Breast epithelium (tissue), 4 donors: Measurements from ENCODE around the gene SORBS1. TPM values are rescaled to one million over a fixed set of nuclear protein-coding genes. Genes with fewer than 3 reads are reported as not detected.

Experiments used
- DNase-seq, 2 donors: peaks; one replicate each; pipeline ENCODE4 v3.0.0-alpha.2; 2019; ENCODE audit warnings: low spot score in 2 of 2
- H3K27ac ChIP-seq, 2 donors: fragments of 200-600 bp; sonication (generic) in 1 of 2; one replicate each; pipeline ENCODE4 v1.5.1; 2016 to 2019; ENCODE audit warnings: mild to moderate bottlenecking in 1 of 2
- H3K27me3 ChIP-seq, 2 donors: fragments of 200-600 bp; sonication (generic) in 1 of 2; one replicate each; pipeline versions ENCODE4 v1.5.1 to v1.6.0; 2017 to 2019; ENCODE audit warnings: control low read depth in 1 of 2, mild to moderate bottlenecking in 1 of 2
- H3K36me3 ChIP-seq: fragments of 200-600 bp; one replicate; pipeline ENCODE4 v1.5.1; 2019
- H3K4me1 ChIP-seq, 2 donors: fragments of 200-600 bp; sonication (generic); one replicate each; pipeline ENCODE4 v1.5.1; 2016 to 2019; ENCODE audit warnings: control low read depth in 1 of 2
- H3K4me3 ChIP-seq, 3 donors: fragments of 200-600 bp; sonication (generic); 1 replicate in 2 of 3; 2 replicates in 1 of 3; pipeline ENCODE4 v1.5.1; 2016 to 2019; ENCODE audit warnings: mild to moderate bottlenecking in 3 of 3, moderate library complexity in 2 of 3
- H3K9me3 ChIP-seq, 2 donors: fragments of 200-600 bp; sonication (generic) in 1 of 2; one replicate each; pipeline ENCODE4 v1.5.1; 2016 to 2019; ENCODE audit warnings: control low read depth in 1 of 2
- POLR2A ChIP-seq: fragments of 450-650 bp; IDR thresholded peaks from one replicate; pipeline ENCODE4 v1.6.1; 2016; ENCODE audit warnings: antibody characterized with exemption, mild to moderate bottlenecking, moderate library complexity
- POLR2AphosphoS5 ChIP-seq, 3 donors: sonication (generic); formaldehyde crosslinking; IDR thresholded peaks; one replicate each; pipeline ENCODE4 v1.6.1; 2017; ENCODE audit warnings: antibody characterized with exemption in 3 of 3
- intact Hi-C: fragments of 100-400 bp; cut with DNase I; formaldehyde crosslinking; loops from one replicate; pipeline ENCODE4 v1.15.1; 2023; ENCODE audit warnings: low total_unique reads
- total RNA-seq, 3 donors: library from RNA; depleted of rRNA; stranded (reverse); fragments of >200 nt; gene quantifications; one replicate each; pipeline ENCODE4 v1.1.0, GENCODE V29; 2016
- TF ChIP-seq, protein P1 (sequence below), 3 donors: fragments of 450-650 bp; IDR thresholded peaks; one replicate each; pipeline ENCODE4 v1.5.1; 2016 to 2017; ENCODE audit warnings: antibody characterized with exemption in 3 of 3, mild to moderate bottlenecking in 3 of 3, moderate library complexity in 3 of 3

The SORBS1 gene
- total RNA-seq, 3 donors from 2014 or later, result 156 to 455 (median 200) TPM

DNA sequence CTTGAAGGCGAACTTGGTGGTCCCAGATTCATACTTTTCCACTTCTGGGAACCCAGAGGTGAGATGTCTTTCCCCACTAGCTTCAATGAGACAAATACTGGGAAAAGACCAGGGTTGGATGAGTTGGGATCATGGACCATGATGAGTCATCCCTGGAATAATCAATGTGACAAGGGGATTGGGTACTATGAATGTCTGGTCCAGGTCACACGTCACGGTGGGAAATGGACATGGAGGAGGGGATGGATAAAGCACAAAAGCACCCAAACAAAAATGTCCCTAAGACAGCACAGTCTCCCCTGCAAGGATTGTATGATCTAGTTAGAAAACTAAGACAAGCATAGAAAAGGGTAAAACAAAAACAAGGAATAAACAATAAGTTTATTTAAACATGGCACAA lies 12.4 kb upstream of the SORBS1 start:
- no peaks in the 10 kb centered on the region for H3K9me3 ChIP-seq
- H3K4me3 ChIP-seq, result no peak overlapping the region
- no peak for DNase-seq
- no peaks in the 10 kb centered on the region for H3K36me3 ChIP-seq
- intact Hi-C loops, result no loop called here
- H3K4me1 ChIP-seq, result no peaks in the 10 kb centered on the region
- TF ChIP-seq POLR2A, result no peak
- TF ChIP-seq, protein P1, sequence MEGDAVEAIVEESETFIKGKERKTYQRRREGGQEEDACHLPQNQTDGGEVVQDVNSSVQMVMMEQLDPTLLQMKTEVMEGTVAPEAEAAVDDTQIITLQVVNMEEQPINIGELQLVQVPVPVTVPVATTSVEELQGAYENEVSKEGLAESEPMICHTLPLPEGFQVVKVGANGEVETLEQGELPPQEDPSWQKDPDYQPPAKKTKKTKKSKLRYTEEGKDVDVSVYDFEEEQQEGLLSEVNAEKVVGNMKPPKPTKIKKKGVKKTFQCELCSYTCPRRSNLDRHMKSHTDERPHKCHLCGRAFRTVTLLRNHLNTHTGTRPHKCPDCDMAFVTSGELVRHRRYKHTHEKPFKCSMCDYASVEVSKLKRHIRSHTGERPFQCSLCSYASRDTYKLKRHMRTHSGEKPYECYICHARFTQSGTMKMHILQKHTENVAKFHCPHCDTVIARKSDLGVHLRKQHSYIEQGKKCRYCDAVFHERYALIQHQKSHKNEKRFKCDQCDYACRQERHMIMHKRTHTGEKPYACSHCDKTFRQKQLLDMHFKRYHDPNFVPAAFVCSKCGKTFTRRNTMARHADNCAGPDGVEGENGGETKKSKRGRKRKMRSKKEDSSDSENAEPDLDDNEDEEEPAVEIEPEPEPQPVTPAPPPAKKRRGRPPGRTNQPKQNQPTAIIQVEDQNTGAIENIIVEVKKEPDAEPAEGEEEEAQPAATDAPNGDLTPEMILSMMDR (IDR thresholded peaks at IDR 0.05), result no peak
- TF ChIP-seq POLR2AphosphoS5 (IDR thresholded peaks at IDR 0.05), result no peak
- no peaks in the 10 kb centered on the region for H3K27me3 ChIP-seq
- no peak overlapping the region for H3K27ac ChIP-seq

DNA sequence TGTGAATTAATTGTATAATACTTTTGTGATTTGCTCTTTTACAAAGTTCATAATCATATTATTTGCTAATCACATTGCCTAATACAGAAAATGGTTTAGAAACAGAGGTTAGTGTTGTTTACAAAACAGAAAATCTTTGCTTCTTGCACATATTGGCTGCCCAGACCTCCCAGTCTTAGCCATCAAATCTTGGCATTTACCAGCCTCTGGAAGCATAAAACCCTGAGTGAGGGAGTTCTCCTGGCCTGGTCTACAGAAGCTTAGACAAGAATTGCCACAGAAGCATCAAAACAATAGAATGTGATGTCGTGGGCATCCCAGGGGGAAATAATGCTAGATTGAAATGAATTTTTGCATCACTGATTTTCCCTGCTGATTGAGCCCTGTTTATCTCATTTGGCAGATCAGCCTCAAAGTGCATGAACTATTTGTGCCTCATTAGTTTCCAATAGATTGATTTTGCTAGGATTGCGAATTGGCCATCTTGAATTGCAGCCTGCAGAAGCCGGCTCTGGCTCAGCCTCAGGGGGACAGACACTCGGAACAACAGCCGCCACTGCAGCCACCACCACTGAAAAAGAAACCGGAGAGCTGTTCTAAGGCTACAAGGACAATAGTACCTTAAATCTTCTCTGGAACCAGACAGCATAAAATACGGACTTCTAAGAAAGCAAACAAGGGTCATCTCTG lies 11.1 kb upstream of the SORBS1 start:
- intact Hi-C loops, result no loop called here
- no peak overlapping the region for H3K27ac ChIP-seq
- no peak for DNase-seq
- H3K36me3 ChIP-seq, result no peaks in the 10 kb centered on the region
- H3K4me1 ChIP-seq, result no peaks in the 10 kb centered on the region
- H3K27me3 ChIP-seq, result no peaks in the 10 kb centered on the region
- H3K4me3 ChIP-seq, result no peak overlapping the region
- no peak for TF ChIP-seq POLR2A
- TF ChIP-seq POLR2AphosphoS5 (IDR thresholded peaks at IDR 0.05), result no peak
- TF ChIP-seq, protein P1 (IDR thresholded peaks at IDR 0.05), result no peak
- H3K9me3 ChIP-seq, result no peaks in the 10 kb centered on the region

DNA sequence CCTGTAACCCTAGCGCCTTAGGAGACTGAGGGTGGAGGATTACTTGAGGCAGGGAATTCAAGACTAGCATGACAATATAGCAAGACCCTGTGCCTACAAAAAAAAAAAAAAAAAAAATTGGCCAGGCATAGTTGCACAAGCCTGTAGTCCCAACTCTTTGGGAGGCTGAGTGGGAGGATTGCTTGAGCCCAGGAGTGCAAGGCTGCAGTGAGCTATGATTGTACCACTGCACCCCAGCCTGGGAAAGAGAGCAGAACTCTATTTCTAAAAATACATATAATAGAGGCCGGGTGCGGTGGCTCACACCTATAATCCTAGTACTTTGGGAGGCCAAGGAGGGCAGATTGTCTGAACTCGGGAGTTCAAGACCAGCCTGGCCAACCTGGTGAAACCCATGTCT lies 10.2 kb upstream of the SORBS1 start:
- no peaks in the 10 kb centered on the region for H3K4me1 ChIP-seq
- TF ChIP-seq POLR2A (no peak), POLR2AphosphoS5 (IDR thresholded peaks at IDR 0.05) (no peak)
- TF ChIP-seq, protein P1 (IDR thresholded peaks at IDR 0.05), result no peak
- intact Hi-C loops, result no loop called here
- H3K9me3 ChIP-seq, result no peaks in the 10 kb centered on the region
- no peak for DNase-seq
- no peaks in the 10 kb centered on the region for H3K36me3 ChIP-seq
- no peaks in the 10 kb centered on the region for H3K27me3 ChIP-seq
- H3K4me3 ChIP-seq, result no peak overlapping the region
- no peak overlapping the region for H3K27ac ChIP-seq

DNA sequence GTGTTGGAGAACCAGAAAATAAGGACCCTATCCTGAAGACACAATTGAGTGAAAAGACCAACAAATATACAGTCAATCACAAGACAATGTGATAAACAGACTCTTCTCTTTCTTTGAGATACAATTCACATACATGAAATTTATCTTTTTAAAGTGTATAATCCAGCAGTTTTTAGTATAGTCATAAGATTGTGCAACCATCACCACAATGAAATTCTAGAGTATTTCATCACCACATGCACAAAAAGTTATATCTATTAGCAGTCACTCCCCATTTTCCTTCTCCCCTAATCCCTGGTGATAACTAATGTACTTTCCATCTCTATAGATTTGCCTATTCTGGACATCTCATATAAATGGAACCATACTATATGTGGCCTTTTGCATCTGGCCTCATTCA lies 8.2 kb upstream of the SORBS1 start:
- no peaks in the 10 kb centered on the region for H3K4me1 ChIP-seq
- intact Hi-C loops, result no loop called here
- DNase-seq, result no peak
- TF ChIP-seq POLR2AphosphoS5 (IDR thresholded peaks at IDR 0.05) (no peak), POLR2A (no peak)
- TF ChIP-seq, protein P1 (IDR thresholded peaks at IDR 0.05), result no peak
- no peak overlapping the region for H3K27ac ChIP-seq
- no peaks in the 10 kb centered on the region for H3K36me3 ChIP-seq
- H3K9me3 ChIP-seq, result no peaks in the 10 kb centered on the region
- no peaks in the 10 kb centered on the region for H3K27me3 ChIP-seq
- no peak overlapping the region for H3K4me3 ChIP-seq

DNA sequence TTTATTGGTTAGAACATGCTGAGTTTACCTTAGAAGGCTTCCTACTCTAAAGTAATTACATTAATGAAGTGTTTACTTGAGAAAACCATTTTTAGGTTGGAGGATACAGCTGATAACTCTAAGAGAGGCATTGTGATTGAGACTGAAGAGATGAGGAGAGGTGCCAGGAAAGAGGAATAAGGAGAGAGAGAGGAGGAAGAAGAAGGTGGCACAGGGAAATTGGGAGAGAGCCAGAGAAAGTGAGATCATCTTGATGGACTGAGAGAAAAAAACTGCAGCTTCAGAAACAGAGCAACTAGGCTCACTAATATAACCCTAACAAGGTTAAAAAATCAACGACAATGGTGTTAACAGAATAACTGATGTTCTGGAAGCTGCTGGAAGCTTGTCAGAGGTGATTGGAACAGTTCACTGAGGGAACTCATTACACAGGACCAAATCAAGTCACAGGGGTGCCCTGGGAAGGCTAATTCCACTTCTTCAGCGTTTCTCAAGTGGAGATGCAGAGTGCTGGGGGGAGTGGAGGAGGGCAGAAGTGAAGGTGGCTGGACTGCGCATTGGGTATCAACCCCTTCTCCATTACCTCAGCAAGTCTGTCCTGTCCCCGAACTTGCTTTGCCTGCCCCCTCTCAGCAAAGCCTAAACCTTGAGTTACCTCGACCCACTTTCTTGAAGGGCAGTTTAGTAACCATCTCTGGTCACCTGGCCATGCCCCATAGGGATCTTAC lies 6.9 kb upstream of the SORBS1 start:
- peak overlapping the region in 1 of 2 donors; percentile 54 for H3K27ac ChIP-seq
- no peak overlapping the region for H3K4me3 ChIP-seq
- no peaks in the 10 kb centered on the region for H3K27me3 ChIP-seq
- TF ChIP-seq, protein P1 (IDR thresholded peaks at IDR 0.05), result no peak
- no peak for TF ChIP-seq POLR2AphosphoS5 (IDR thresholded peaks at IDR 0.05)
- TF ChIP-seq POLR2A, result no peak
- no peaks in the 10 kb centered on the region for H3K36me3 ChIP-seq
- intact Hi-C loops, result no loop called here
- DNase-seq, result no peak
- H3K9me3 ChIP-seq, result no peaks in the 10 kb centered on the region
- no peaks in the 10 kb centered on the region for H3K4me1 ChIP-seq
